ENCODE results near the gene PDE12.

The PDE12 gene

DNA sequence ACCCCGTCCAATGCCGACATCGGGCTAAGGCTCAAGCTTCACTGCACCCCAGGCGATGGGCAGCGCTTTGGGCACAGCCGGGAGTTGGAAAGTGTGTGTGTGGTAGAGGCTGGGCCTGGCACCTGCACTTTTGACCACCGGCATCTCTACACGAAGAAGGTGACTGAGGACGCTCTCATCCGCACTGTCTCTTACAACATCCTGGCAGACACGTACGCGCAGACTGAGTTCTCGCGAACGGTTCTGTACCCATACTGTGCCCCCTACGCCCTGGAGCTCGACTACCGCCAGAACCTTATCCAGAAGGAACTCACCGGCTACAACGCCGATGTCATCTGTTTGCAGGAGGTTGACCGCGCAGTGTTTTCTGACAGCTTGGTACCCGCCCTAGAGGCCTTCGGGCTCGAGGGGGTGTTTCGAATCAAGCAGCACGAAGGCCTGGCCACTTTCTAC is 1.0 kb downstream of the PDE12 start:
- H3K27ac ChIP-seq (ENCODE audit: low read length): peak overlapping the region; percentile 90
- peaks cover 12 to 18% of the 10 kb centered on the region in 2 donors for H3K36me3 ChIP-seq (ENCODE audit: control insufficient read depth in 1 of 2, insufficient read depth in 2 of 2, low read length in 2 of 2)
- H3K4me1 ChIP-seq (ENCODE audit: control insufficient read depth in 1 of 2, insufficient read depth in 2 of 2, low read length in 2 of 2): peaks cover 4 to 30% of the 10 kb centered on the region in 2 donors

DNA sequence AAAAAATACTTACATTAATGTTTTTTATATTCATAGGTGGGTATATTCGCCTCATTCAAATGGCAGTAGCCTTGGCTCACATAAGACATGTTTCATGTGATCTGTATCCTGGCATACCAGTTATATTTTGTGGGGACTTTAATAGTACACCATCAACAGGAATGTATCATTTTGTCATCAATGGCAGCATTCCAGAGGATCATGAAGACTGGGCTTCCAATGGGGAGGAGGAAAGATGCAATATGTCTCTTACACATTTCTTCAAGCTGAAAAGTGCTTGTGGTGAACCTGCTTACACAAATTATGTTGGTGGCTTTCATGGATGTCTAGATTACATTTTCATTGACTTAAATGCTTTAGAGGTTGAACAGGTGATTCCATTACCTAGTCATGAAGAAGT is 3.5 kb downstream of the PDE12 start:
- H3K4me1 ChIP-seq (ENCODE audit: control insufficient read depth in 1 of 2, insufficient read depth in 2 of 2, low read length in 2 of 2): peaks cover 4 to 30% of the 10 kb centered on the region in 2 donors
- no peaks in the 10 kb centered on the region for H3K9me3 ChIP-seq (ENCODE audit: control insufficient read depth in 1 of 2, low read length in 2 of 2)
- no peaks in the 10 kb centered on the region for H3K27me3 ChIP-seq (ENCODE audit: low read depth, low read length)
- no peak overlapping the region for H3K4me3 ChIP-seq (ENCODE audit: low read depth in 1 of 2, low read length in 2 of 2)
- H3K27ac ChIP-seq (ENCODE audit: low read length): no peak overlapping the region
- H3K36me3 ChIP-seq (ENCODE audit: control insufficient read depth in 1 of 2, insufficient read depth in 2 of 2, low read length in 2 of 2): peaks cover 14 to 22% of the 10 kb centered on the region in 2 donors

More for the DNA sequence above, 1.0 kb downstream of the PDE12 start:
- Histone ChIP-seq H3K27me3 (ENCODE audit: low read depth, low read length) (no peaks in the 10 kb centered on the region), H3K4me3 (ENCODE audit: low read depth in 1 of 2, low read length in 2 of 2) (peak overlapping the region; percentile 87 to 94), H3K9me3 (ENCODE audit: control insufficient read depth in 1 of 2, low read length in 2 of 2) (no peaks in the 10 kb centered on the region)

DNA sequence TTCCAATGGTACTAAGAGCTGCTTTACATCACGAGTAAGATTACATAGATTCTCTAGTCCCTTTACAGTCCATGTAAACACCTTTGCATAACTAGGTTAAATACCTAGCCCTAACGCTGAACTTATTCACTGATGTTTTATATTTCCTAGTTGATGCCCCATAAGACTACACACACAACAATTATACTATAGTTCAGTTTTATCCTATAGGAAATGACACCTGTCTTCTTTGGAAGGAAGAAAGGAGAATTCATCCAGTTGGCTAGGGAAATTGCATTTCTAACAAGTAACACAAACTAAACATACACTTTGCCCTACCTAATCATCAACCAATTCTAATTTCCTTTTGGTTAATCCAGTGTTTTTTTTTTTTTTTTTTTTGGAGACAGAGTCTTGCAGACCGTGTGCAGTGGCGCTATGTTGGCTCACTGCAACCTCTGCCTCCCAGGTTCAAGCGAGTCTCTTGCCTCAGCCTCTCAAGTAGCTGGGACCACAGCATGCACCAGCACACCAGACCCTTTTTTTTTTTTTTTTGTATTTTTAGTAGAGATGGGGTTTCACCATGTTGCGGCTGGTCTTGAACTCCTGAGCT is 13.9 kb downstream of the PDE12 start:
- Histone ChIP-seq H3K27me3 (ENCODE audit: low read depth, low read length) (no peaks in the 10 kb centered on the region), H3K9me3 (ENCODE audit: control insufficient read depth in 1 of 2, low read length in 2 of 2) (no peaks in the 10 kb centered on the region), H3K36me3 (ENCODE audit: control insufficient read depth in 1 of 2, insufficient read depth in 2 of 2, low read length in 2 of 2) (peaks cover 24 to 30% of the 10 kb centered on the region in 2 donors), H3K27ac (ENCODE audit: low read length) (no peak overlapping the region), H3K4me3 (ENCODE audit: low read depth in 1 of 2, low read length in 2 of 2) (no peak overlapping the region), H3K4me1 (ENCODE audit: control insufficient read depth in 1 of 2, insufficient read depth in 2 of 2, low read length in 2 of 2) (no peaks in the 10 kb centered on the region)

DNA sequence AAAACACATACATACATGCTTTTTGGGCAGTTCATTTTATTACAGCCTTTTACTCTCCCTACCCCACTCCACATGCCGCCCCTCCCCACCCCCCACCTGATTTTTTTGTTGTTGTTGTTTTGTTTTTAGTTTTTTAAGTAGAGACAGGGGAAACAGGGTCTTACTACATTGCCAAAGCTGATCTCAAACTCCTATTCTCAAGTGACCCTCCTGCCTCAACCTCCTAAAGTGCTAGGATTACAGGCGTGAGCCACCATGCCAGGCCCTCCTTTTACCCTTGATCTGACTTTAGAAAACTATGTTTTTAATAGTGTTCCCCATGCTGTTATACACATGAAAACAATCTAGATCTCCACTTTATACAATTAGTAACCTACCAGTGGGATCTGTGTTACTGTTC is 14.8 kb downstream of the PDE12 start:
- H3K36me3 ChIP-seq (ENCODE audit: control insufficient read depth in 1 of 2, insufficient read depth in 2 of 2, low read length in 2 of 2): peaks cover 30 to 37% of the 10 kb centered on the region in 2 donors
- no peak overlapping the region for H3K27ac ChIP-seq (ENCODE audit: low read length)
- no peaks in the 10 kb centered on the region for H3K9me3 ChIP-seq (ENCODE audit: control insufficient read depth in 1 of 2, low read length in 2 of 2)
- peaks cover 0 to 3% of the 10 kb centered on the region in 2 donors for H3K4me1 ChIP-seq (ENCODE audit: control insufficient read depth in 1 of 2, insufficient read depth in 2 of 2, low read length in 2 of 2)
- H3K4me3 ChIP-seq (ENCODE audit: low read depth in 1 of 2, low read length in 2 of 2): no peak overlapping the region
- H3K27me3 ChIP-seq (ENCODE audit: low read depth, low read length): no peaks in the 10 kb centered on the region

DNA sequence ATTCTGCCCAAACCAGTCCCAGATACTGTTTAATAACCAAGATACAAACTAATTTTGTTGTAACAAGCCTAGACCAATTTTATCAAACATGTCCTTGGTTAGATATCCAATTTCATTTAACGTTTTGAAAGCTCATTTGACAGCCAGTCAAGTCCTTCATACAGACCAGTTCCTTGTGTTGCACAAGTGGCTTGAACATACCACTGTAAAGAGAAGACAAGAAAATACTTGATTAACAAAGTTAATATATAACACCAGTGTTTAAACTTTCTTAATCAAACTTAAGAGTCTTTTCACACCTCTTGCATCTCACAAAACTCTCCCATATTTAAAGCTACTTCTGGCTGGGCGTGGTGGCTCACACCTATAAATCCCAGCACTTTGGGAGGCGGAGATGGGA is 16.0 kb downstream of the PDE12 start:
- Histone ChIP-seq H3K27me3 (ENCODE audit: low read depth, low read length) (no peaks in the 10 kb centered on the region), H3K36me3 (ENCODE audit: control insufficient read depth in 1 of 2, insufficient read depth in 2 of 2, low read length in 2 of 2) (peaks cover 33 to 43% of the 10 kb centered on the region in 2 donors), H3K4me3 (ENCODE audit: low read depth in 1 of 2, low read length in 2 of 2) (no peak overlapping the region), H3K9me3 (ENCODE audit: control insufficient read depth in 1 of 2, low read length in 2 of 2) (no peaks in the 10 kb centered on the region), H3K27ac (ENCODE audit: low read length) (no peak overlapping the region), H3K4me1 (ENCODE audit: control insufficient read depth in 1 of 2, insufficient read depth in 2 of 2, low read length in 2 of 2) (peaks cover 0 to 16% of the 10 kb centered on the region in 2 donors)

DNA sequence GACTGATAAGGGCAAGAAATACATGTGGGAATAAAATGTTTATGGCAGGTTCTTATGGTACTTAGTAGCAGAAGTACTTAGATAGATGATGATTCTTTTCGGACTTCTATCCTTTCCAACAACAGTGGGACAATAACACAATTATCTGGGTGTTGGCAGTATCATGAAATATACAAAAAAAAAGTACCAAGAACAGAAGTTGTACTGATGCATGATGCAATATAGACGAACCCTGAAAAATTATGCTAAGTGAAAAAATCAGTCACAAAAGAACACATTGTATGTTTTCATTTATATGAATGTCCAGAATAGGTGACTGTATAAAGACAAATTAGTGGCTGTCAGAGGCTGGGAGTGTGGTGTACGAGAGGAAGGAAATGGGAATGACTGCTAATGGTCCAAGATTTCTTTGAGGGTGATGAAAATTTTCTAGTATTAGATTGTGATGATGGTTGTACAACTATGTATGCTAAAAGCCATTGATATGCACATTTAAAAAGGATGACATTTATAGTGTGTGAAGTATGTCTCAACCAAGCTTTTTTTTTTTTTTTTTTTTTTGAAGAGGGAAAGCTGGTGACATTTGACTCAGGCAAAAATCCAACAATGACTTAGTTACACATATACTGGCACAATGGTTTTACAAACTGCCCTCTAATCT is 20.0 kb downstream of the PDE12 start:
- Histone ChIP-seq H3K4me1 (ENCODE audit: control insufficient read depth in 1 of 2, insufficient read depth in 2 of 2, low read length in 2 of 2) (peaks cover 0 to 18% of the 10 kb centered on the region in 2 donors), H3K27me3 (ENCODE audit: low read depth, low read length) (no peaks in the 10 kb centered on the region), H3K27ac (ENCODE audit: low read length) (no peak overlapping the region), H3K36me3 (ENCODE audit: control insufficient read depth in 1 of 2, insufficient read depth in 2 of 2, low read length in 2 of 2) (peaks cover 39 to 46% of the 10 kb centered on the region in 2 donors), H3K9me3 (ENCODE audit: control insufficient read depth in 1 of 2, low read length in 2 of 2) (no peaks in the 10 kb centered on the region), H3K4me3 (ENCODE audit: low read depth in 1 of 2, low read length in 2 of 2) (no peak overlapping the region)

DNA sequence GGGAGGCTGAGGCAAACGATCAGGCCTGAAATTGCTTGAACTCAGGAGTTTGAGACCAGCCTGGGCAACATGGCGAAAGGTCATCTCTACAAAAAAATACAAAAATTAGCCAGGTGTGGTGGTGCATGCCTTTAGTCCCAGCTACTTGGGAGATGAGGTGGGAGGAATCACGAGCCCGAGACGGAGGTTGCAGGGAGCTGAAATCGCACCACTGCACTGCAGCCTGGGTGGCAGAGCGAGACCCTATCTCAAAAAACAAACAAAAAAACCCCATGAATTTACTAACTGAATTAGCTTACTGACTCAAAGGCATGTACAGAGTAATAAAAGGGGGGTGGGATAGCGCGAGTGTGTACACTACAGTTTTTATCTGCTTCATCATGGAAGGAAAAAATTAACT is 21.7 kb downstream of the PDE12 start:
- Histone ChIP-seq H3K4me1 (ENCODE audit: control insufficient read depth in 1 of 2, insufficient read depth in 2 of 2, low read length in 2 of 2) (peaks cover 1 to 19% of the 10 kb centered on the region in 2 donors), H3K9me3 (ENCODE audit: control insufficient read depth in 1 of 2, low read length in 2 of 2) (no peaks in the 10 kb centered on the region), H3K27me3 (ENCODE audit: low read depth, low read length) (no peaks in the 10 kb centered on the region), H3K4me3 (ENCODE audit: low read depth in 1 of 2, low read length in 2 of 2) (no peak overlapping the region), H3K36me3 (ENCODE audit: control insufficient read depth in 1 of 2, insufficient read depth in 2 of 2, low read length in 2 of 2) (peaks cover 39 to 43% of the 10 kb centered on the region in 2 donors), H3K27ac (ENCODE audit: low read length) (no peak overlapping the region)

DNA sequence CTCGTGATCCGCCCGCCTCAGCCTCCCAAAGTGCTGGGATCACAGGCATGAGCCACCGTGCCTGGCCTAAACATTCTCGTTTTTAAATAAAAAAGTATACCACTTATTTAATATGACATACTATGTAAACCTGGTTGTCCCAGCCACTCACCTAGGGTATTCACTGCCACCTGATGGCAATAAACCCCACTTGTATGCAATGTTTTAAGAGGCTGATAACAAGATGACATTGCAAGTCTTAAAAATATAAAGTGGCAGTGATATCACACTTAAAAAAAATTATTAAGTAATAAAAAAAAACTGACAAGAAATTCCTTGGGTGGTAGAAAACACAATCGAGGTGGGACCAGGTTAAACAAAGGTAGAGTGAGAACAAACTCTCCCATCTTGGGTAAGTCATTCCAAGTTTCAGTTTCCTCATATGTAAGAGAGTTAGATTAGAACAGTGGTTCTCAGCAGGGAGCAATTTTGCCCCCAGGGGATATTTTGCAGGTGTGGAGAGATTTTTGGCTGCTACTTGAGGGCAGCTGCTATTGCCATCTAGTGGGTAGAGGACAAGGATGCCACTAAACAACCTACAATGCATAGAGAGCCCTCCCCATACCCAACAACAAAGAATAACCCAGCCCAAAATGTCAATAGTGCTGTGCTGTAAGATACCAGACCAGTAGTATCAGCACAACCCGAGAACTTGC is 26.5 kb downstream of the PDE12 start:
- Histone ChIP-seq H3K27me3 (ENCODE audit: low read depth, low read length) (no peaks in the 10 kb centered on the region), H3K4me3 (ENCODE audit: low read depth in 1 of 2, low read length in 2 of 2) (no peak overlapping the region), H3K9me3 (ENCODE audit: control insufficient read depth in 1 of 2, low read length in 2 of 2) (no peaks in the 10 kb centered on the region), H3K27ac (ENCODE audit: low read length) (no peak overlapping the region), H3K36me3 (ENCODE audit: control insufficient read depth in 1 of 2, insufficient read depth in 2 of 2, low read length in 2 of 2) (peaks cover 16 to 23% of the 10 kb centered on the region in 2 donors), H3K4me1 (ENCODE audit: control insufficient read depth in 1 of 2, insufficient read depth in 2 of 2, low read length in 2 of 2) (peaks cover 3 to 13% of the 10 kb centered on the region in 2 donors)

DNA sequence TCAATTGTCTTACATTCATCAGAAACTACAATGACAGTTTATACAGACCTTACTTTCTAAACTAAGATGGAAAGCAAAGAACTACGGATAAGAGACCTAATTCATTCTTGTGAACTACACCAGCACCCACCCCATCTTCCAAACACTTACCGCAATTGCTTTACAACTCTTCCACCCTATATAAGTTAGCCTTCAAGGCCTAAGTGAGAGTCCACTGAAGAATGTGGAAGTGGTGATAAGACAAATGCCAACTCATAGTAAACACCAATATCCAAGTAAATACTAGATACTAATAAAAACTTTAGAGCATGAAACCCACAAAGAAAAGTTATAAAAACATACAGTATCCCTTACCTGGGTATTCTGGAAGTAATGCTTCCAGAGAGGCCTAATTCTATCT is 27.5 kb downstream of the PDE12 start:
- peaks cover 3 to 13% of the 10 kb centered on the region in 2 donors for H3K4me1 ChIP-seq (ENCODE audit: control insufficient read depth in 1 of 2, insufficient read depth in 2 of 2, low read length in 2 of 2)
- no peak overlapping the region for H3K4me3 ChIP-seq (ENCODE audit: low read depth in 1 of 2, low read length in 2 of 2)
- no peak overlapping the region for H3K27ac ChIP-seq (ENCODE audit: low read length)
- H3K9me3 ChIP-seq (ENCODE audit: control insufficient read depth in 1 of 2, low read length in 2 of 2): no peaks in the 10 kb centered on the region
- no peaks in the 10 kb centered on the region for H3K27me3 ChIP-seq (ENCODE audit: low read depth, low read length)
- peaks cover 11 to 23% of the 10 kb centered on the region in 2 donors for H3K36me3 ChIP-seq (ENCODE audit: control insufficient read depth in 1 of 2, insufficient read depth in 2 of 2, low read length in 2 of 2)

DNA sequence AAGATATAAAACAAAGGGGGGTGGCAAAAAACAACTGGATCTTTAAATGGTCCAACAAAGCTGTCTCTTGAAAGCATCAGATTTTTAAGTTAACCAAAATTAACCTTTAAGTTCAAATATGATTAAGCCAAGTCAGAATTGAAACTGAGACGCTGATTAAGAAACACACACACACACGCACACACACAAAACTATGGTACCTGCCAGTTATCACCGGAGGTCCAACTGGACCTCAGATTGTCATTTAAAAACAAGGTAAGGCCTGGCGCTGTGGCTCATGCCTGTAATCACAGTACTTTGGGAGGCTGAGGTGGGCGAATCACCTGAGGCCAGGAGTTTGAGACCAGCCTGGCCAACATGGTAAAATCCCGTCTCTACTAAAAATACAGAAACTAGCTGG is 30.7 kb downstream of the PDE12 start:
- Histone ChIP-seq H3K9me3 (ENCODE audit: control insufficient read depth in 1 of 2, low read length in 2 of 2) (no peaks in the 10 kb centered on the region), H3K4me3 (ENCODE audit: low read depth in 1 of 2, low read length in 2 of 2) (no peak overlapping the region), H3K4me1 (ENCODE audit: control insufficient read depth in 1 of 2, insufficient read depth in 2 of 2, low read length in 2 of 2) (peaks cover 3 to 13% of the 10 kb centered on the region in 2 donors), H3K27ac (ENCODE audit: low read length) (no peak overlapping the region), H3K36me3 (ENCODE audit: control insufficient read depth in 1 of 2, insufficient read depth in 2 of 2, low read length in 2 of 2) (peaks cover 8 to 9% of the 10 kb centered on the region in 2 donors), H3K27me3 (ENCODE audit: low read depth, low read length) (no peaks in the 10 kb centered on the region)

DNA sequence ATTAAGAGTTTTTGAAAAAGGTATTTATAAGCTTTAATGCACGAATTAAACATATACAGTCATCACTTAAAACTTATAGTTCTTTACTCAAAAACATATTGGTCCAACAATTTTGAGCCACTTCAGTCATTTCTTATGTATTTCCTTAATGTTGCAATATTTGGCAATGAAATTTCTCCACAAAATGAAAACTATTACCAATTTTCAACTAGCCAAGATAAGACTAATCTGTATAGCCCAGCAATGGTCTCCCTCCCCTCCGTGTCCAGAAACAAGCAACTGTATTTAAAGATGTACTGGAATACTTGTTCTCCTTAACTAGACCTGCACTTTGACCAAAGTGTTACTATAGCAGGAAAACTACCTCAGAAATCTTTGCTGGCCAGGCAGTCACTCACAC is 31.8 kb downstream of the PDE12 start:
- H3K4me1 ChIP-seq (ENCODE audit: control insufficient read depth in 1 of 2, insufficient read depth in 2 of 2, low read length in 2 of 2): peaks cover under 1 to 21% of the 10 kb centered on the region in 2 donors
- no peak overlapping the region for H3K4me3 ChIP-seq (ENCODE audit: low read depth in 1 of 2, low read length in 2 of 2)
- H3K9me3 ChIP-seq (ENCODE audit: control insufficient read depth in 1 of 2, low read length in 2 of 2): no peaks in the 10 kb centered on the region
- H3K36me3 ChIP-seq (ENCODE audit: control insufficient read depth in 1 of 2, insufficient read depth in 2 of 2, low read length in 2 of 2): peaks cover 6 to 7% of the 10 kb centered on the region in 2 donors
- H3K27ac ChIP-seq (ENCODE audit: low read length): no peak overlapping the region
- H3K27me3 ChIP-seq (ENCODE audit: low read depth, low read length): no peaks in the 10 kb centered on the region

Measured in muscle layer of duodenum (tissue), 2 donors.